Measurements from ENCODE around the gene CDH5. TPM values are rescaled to one million over a fixed set of nuclear protein-coding genes. Genes with fewer than 3 reads are reported as not detected.

CDH5 gene
- total RNA-seq, 4 donors from 2014 or later: 5.3 to 28.1 (median 11.4) TPM

DNA sequence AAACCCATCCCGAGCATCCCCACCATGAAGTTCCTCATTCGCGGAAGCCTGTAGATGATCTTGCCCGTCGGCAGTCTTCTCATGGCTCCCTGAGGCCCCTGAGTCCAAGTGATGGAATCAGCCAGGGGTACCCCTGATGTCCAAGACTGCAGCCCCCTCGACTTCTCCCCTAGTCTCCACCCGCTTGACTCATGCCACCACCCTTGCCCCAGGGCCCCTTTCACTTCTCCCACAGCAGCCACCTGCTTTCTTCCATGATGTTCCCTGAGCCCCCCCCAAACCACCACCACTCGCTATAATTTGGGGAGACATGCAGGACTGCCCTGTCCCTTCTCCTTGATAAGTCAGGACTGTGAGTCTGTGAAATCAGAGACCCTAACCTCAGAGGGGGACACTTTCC lies 72.0 kb downstream of the CDH5 start:
- Histone ChIP-seq H3K36me3 (no peaks in the 10 kb centered on the region), H3K4me1 (no peaks in the 10 kb centered on the region), H3K27ac (no peak overlapping the region), H3K4me3 (no peak overlapping the region), H3K27me3 (no peaks in the 10 kb centered on the region), H3K9me3 (no peaks in the 10 kb centered on the region)
- TF ChIP-seq, protein P1, sequence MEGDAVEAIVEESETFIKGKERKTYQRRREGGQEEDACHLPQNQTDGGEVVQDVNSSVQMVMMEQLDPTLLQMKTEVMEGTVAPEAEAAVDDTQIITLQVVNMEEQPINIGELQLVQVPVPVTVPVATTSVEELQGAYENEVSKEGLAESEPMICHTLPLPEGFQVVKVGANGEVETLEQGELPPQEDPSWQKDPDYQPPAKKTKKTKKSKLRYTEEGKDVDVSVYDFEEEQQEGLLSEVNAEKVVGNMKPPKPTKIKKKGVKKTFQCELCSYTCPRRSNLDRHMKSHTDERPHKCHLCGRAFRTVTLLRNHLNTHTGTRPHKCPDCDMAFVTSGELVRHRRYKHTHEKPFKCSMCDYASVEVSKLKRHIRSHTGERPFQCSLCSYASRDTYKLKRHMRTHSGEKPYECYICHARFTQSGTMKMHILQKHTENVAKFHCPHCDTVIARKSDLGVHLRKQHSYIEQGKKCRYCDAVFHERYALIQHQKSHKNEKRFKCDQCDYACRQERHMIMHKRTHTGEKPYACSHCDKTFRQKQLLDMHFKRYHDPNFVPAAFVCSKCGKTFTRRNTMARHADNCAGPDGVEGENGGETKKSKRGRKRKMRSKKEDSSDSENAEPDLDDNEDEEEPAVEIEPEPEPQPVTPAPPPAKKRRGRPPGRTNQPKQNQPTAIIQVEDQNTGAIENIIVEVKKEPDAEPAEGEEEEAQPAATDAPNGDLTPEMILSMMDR (IDR thresholded peaks at IDR 0.05): no peak
- TF ChIP-seq POLR2A (IDR thresholded peaks at IDR 0.05): no peak
- DNase-seq: no peak

DNA sequence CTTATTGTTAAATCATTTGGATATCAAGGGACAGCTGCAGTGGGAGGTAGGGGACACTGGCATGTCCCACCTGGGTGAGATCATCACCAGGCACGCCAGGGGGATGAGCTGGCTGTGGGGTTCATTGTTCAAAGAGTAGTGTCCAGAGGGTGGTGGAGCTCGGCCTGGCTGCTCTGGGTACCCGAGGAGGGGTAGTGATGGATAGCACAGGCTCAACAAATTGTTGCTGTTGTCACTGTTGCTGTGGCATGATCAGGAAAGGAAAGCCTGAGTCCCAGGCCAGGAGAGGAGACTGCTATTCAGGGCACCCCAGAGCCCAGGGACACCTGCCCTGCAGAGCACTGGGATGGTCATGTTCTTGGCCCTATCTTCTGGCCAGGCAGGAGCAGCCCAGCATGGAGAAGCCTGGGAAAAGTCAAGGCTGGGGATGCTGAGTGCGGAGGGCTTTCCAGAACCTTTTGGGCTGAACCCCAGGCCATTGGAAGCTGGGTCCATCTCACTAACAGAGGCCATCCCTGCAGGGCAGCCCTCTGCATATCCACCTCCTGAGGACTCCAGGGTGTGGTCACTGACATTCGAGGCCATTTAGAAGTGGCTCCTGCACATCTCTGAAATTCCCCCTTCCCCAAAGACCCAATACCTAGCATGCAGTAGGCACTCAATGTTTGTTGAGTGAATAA lies 72.7 kb downstream of the CDH5 start:
- no peaks in the 10 kb centered on the region for H3K9me3 ChIP-seq
- TF ChIP-seq, protein P1 (IDR thresholded peaks at IDR 0.05): no peak
- no peak overlapping the region for H3K27ac ChIP-seq
- no peak for DNase-seq
- H3K4me3 ChIP-seq: no peak overlapping the region
- no peaks in the 10 kb centered on the region for H3K4me1 ChIP-seq
- H3K27me3 ChIP-seq: no peaks in the 10 kb centered on the region
- no peaks in the 10 kb centered on the region for H3K36me3 ChIP-seq

DNA sequence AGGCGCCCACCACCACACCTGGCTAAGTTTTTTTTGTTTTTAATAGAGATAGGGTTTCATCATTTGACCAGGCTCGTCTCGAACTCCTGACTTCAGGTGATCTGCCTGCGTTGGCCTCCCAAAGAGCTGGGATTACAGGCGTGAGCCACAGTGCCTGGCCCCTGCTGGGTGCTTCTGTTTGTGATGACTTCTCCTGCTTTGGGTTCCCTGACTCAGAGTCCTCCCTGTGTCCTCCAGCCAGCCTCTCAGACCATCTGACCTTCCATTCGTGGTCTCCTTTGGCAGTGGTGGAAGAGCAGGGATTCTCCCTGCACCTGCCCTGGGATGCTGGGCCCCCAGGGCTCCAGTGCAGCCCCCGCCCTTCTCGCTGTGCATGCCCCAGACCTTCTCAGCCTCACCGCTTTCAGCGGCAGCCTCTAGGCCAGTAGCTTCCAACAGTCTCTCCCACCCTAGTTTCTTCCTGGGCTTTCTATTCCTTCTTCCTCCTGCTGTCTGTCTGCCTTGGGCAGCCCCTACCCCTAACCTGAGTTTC lies 73.8 kb downstream of the CDH5 start:
- H3K36me3 ChIP-seq: no peaks in the 10 kb centered on the region
- peak in 1 of 3 donors; percentile 15 for DNase-seq
- no peaks in the 10 kb centered on the region for H3K27me3 ChIP-seq
- H3K4me1 ChIP-seq: no peaks in the 10 kb centered on the region
- TF ChIP-seq, protein P1 (IDR thresholded peaks at IDR 0.05): no peak
- no peak for TF ChIP-seq POLR2A (IDR thresholded peaks at IDR 0.05)
- no peak overlapping the region for H3K4me3 ChIP-seq
- no peak overlapping the region for H3K27ac ChIP-seq
- no peaks in the 10 kb centered on the region for H3K9me3 ChIP-seq

DNA sequence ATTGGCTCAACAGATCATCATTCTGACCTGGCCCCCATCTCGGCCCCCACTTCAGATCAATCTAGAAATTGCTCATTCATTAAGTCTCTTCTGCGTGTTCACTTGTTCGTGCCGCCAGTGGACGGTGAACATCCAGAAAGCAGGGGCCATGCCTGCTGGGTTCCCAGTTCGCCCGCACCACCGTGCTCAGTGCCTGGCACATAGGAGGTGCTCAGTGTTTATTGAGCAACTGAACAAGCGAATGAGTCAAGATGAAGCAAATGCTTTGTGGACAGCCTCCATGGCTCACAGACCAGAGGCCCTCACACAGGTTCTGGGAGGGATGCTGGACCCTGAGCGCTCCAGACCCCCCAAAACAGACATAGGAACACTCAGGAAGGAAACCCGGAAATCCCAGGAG lies 74.5 kb downstream of the CDH5 start:
- Histone ChIP-seq H3K27me3 (no peaks in the 10 kb centered on the region), H3K9me3 (no peaks in the 10 kb centered on the region), H3K4me3 (no peak overlapping the region), H3K36me3 (no peaks in the 10 kb centered on the region), H3K27ac (no peak overlapping the region), H3K4me1 (no peaks in the 10 kb centered on the region)
- TF ChIP-seq POLR2A (IDR thresholded peaks at IDR 0.05): no peak
- TF ChIP-seq, protein P1 (IDR thresholded peaks at IDR 0.05): no peak
- DNase-seq: peak in 1 of 3 donors; percentile 24

DNA sequence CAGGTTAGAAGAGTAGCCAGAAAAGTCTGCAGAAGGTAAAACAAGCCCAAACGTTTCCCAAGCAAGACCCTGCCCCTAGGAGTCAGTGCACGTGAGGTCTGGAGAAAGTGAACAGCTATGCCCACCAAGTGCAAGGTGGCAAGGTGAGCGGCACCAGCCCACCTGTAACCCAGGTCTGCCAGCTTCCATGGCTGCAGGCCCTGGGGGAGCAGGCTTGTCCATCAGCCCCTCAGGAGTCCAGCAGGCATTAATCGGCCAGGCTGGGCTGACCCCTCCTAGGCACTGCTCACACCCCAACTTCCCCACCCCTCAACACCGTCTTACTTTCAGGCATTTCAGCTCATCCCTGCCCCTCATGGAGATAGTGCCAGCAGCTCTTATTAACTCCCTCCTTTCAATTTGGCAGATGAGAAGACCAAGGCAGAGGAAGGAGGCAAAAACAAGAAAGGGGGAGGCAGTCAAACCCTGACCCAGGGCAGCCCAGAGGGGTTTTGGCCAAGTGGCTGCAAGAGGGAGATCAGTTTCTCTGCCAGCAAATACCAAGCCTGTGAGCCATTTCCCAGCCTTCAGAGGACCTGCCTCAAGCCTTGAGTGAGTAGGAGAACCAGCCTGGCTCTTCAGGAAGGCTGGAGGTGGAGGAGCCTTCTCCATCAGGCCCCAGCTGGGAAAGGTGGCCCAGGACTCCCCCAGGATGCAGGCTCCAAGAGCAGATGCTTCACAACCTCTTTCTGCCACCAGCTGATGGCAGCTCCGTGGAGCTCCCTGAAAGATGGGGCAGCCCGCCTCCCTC lies 75.3 kb downstream of the CDH5 start:
- no peak for TF ChIP-seq POLR2A (IDR thresholded peaks at IDR 0.05)
- TF ChIP-seq, protein P1 (IDR thresholded peaks at IDR 0.05): no peak
- H3K27me3 ChIP-seq: no peaks in the 10 kb centered on the region
- H3K9me3 ChIP-seq: no peaks in the 10 kb centered on the region
- H3K4me3 ChIP-seq: no peak overlapping the region
- no peaks in the 10 kb centered on the region for H3K4me1 ChIP-seq
- H3K27ac ChIP-seq: no peak overlapping the region
- DNase-seq: peak in 1 of 3 donors; percentile 27
- no peaks in the 10 kb centered on the region for H3K36me3 ChIP-seq

All from Peyer's patch (tissue), 4 donors.